Motor neuron (in vitro differentiated cells): ENCODE measurements around the gene MMP28. TPM values are rescaled to one million over a fixed set of nuclear protein-coding genes. Genes with fewer than 3 reads are reported as not detected.

Experiments used
- ATAC-seq, 8 experiments: fragments of 200-7000 bp; cut with Tn5 transposase; replicated peaks in 6 of 8; 2 replicates each; pipeline ENCODE4 v1.8.0; 2021; ENCODE audit warnings: mild to moderate bottlenecking in 8 of 8, moderate library complexity in 8 of 8
- H3K27ac ChIP-seq, 2 donors: fragments of 250-450 bp; sonication (Bioruptor Pico); 2 replicates each; pipeline ENCODE4 v1.9.0; 2021; ENCODE audit warnings: antibody characterized with exemption in 2 of 2, mild to moderate bottlenecking in 2 of 2, moderate library complexity in 1 of 2
- H3K4me1 ChIP-seq, 2 donors: fragments of 250-450 bp; sonication (Bioruptor Pico); replicated peaks in 1 of 2; 2 replicates each; pipeline ENCODE4 v1.6.1; 2021; ENCODE audit warnings: antibody characterized with exemption in 2 of 2, mild to moderate bottlenecking in 2 of 2, moderate library complexity in 1 of 2
- H3K4me3 ChIP-seq, 5 donors: fragments of 250-450 bp; sonication (Bioruptor Pico); 2 replicates each; pipeline ENCODE4 v1.9.0; 2021; ENCODE audit warnings: antibody characterized with exemption in 5 of 5, mild to moderate bottlenecking in 5 of 5, moderate library complexity in 4 of 5
- WGBS, 10 experiments: fragments of 450-650 bp; shearing (Covaris generic); methylation state at CpG; one replicate each; pipeline ENCODE4 v1.0.0; 2022; 5-methylcytosine and 5-hydroxymethylcytosine counted together
- in situ Hi-C, 9 experiments: fragments of 400-800 bp; cut with MboI; loops; one replicate each; pipeline ENCODE4 v1.15.0; 2021; ENCODE audit warnings: low sequenced_read_pairs in 9 of 9, low pct_unique_long_range_greater_than_20kb in 2 of 9; ENCODE audit not compliant: unreplicated experiment in 9 of 9
- total RNA-seq, 8 experiments: library from RNA; unstranded; fragments of 300-600 nt; gene quantifications; 2 replicates each; pipeline versions ENCODE4 v1.2.3 to v1.2.4, GENCODE V29; 2022

The MMP28 gene
- 10 to 100 TPM in 1 of 8 experiments, 1 to 10 TPM in 1, under 1 TPM in 3, not detected in 3; 0.09 to 11.1 (median 0.32) TPM for total RNA-seq

- in situ Hi-C loops = no loop called here
- Histone ChIP-seq H3K27ac (no peak within 1 kb of the TSS), H3K4me1 (peaks cover 0 to 4% of the 10 kb centered on the region in 2 donors), H3K4me3 (peak within 1 kb of the TSS; percentile 23 to 46 (median 39))
- ATAC-seq = peak; percentile 71 to 88 (median 84)
- WGBS, 10 experiments = 0% methylated on average over 4 to 14 of the region's 89 CpGs; no CpG with 5 or more reads in 7 of the 10 experiments
Observed at GRCh38 chr17:35795007-35795870, at the start of gene MMP28. Gene MMP28, minus strand, starts transcription at chr17:35795641. Its CDS starts 264 bp downstream, at chr17:35795377.

GRCh38 chr17:35844547-35844946, 49.1 kb upstream of the MMP28 start:
- no peak for ATAC-seq
- Histone ChIP-seq H3K4me3 (no peak overlapping the region), H3K27ac (no peak overlapping the region), H3K4me1 (no peaks in the 10 kb centered on the region)
- in situ Hi-C loops = loop anchor here in 1 of 9 experiments (25.0 kb wide), 1 partner anchor 93 kb away; the partner anchor contains the start of genes LYZL6 and RDM1
- 93 to 100% (median 97%) methylated on average over 1 to 5 of the region's 19 CpGs; no CpG with 5 or more reads in 6 of the 10 experiments for WGBS, 10 experiments

- Histone ChIP-seq H3K27ac (no peak overlapping the region), H3K4me1 (no peaks in the 10 kb centered on the region), H3K4me3 (no peak overlapping the region)
- in situ Hi-C loops = loop anchor here in 1 of 9 experiments (25.0 kb wide), 1 partner anchor 94 kb away; the partner anchor contains the start of genes LYZL6 and RDM1
- ATAC-seq = no peak
- WGBS, 10 experiments = 86 to 100% (median 100%) methylated on average over 1 to 2 of the region's 2 CpGs; no CpG with 5 or more reads in 1 of the 10 experiments
Observed at GRCh38 chr17:35843698-35844097, 48.3 kb upstream of the MMP28 start.

GRCh38 chr17:35842239-35842638, 46.8 kb upstream of the MMP28 start:
- H3K27ac ChIP-seq = no peak overlapping the region
- whole genome bisulfite sequencing, 10 experiments = 89 to 100% (median 100%) methylated on average over 1 to 5 of the region's 5 CpGs; no CpG with 5 or more reads in 1 of the 10 experiments

GRCh38 chr17:35841505-35841904, 46.1 kb upstream of the MMP28 start:
- ATAC-seq = peak in 2 of 8 experiments; percentile 35 to 58
- 79 to 100% (median 89%) methylated on average over 1 to 3 of the region's 4 CpGs; no CpG with 5 or more reads in 4 of the 10 experiments for WGBS, 10 experiments
- no peak overlapping the region for H3K27ac ChIP-seq
- H3K4me3 ChIP-seq = no peak overlapping the region
- H3K4me1 ChIP-seq = no peaks in the 10 kb centered on the region
- in situ Hi-C loops = loop anchor here in 1 of 9 experiments (25.0 kb wide), 1 partner anchor 96 kb away; the partner anchor contains the start of genes LYZL6 and RDM1

More at GRCh38 chr17:35842239-35842638, 46.8 kb upstream of the MMP28 start:
- no peak overlapping the region for H3K4me3 ChIP-seq
- in situ Hi-C loops = loop anchor here in 1 of 9 experiments (25.0 kb wide), 1 partner anchor 95 kb away; the partner anchor contains the start of genes LYZL6 and RDM1
- ATAC-seq = no peak
- no peaks in the 10 kb centered on the region for H3K4me1 ChIP-seq

GRCh38 chr17:35841101-35841500, 45.7 kb upstream of the MMP28 start:
- H3K27ac ChIP-seq = no peak overlapping the region
- no peak overlapping the region for H3K4me3 ChIP-seq
- in situ Hi-C loops = loop anchor here in 1 of 9 experiments (25.0 kb wide), 1 partner anchor 96 kb away; the partner anchor contains the start of genes LYZL6 and RDM1
- peak in 1 of 8 experiments; percentile 95 for ATAC-seq
- 10 to 94% (median 82%) methylated on average over 2 to 3 of the region's 3 CpGs; no CpG with 5 or more reads in 2 of the 10 experiments for WGBS, 10 experiments
- H3K4me1 ChIP-seq = no peaks in the 10 kb centered on the region

GRCh38 chr17:35825206-35825605, 29.8 kb upstream of the MMP28 start:
- no peak overlapping the region for H3K27ac ChIP-seq
- H3K4me1 ChIP-seq = no peaks in the 10 kb centered on the region
- in situ Hi-C loops = loop anchor here in 1 of 9 experiments (25.0 kb wide), 1 partner anchor 112 kb away; the partner anchor contains the start of genes LYZL6 and RDM1
- 100% methylated on average over 1 of the region's 1 CpG; no CpG with 5 or more reads in 4 of the 10 experiments for WGBS, 10 experiments
- no peak overlapping the region for H3K4me3 ChIP-seq
- no peak for ATAC-seq

GRCh38 chr17:35821308-35821707, 25.9 kb upstream of the MMP28 start:
- no peak for ATAC-seq
- Histone ChIP-seq H3K4me3 (no peak overlapping the region), H3K4me1 (peaks cover 0 to 3% of the 10 kb centered on the region in 2 donors), H3K27ac (no peak overlapping the region)
- in situ Hi-C loops = loop anchor here in 1 of 9 experiments (25.0 kb wide), 1 partner anchor 91 kb away; no protein-coding TSS in a partner anchor
- WGBS, 10 experiments = 83 to 100% (median 89%) methylated on average over 1 to 2 of the region's 2 CpGs; no CpG with 5 or more reads in 2 of the 10 experiments

- Histone ChIP-seq H3K4me1 (peaks cover 0 to 3% of the 10 kb centered on the region in 2 donors), H3K4me3 (no peak overlapping the region), H3K27ac (no peak overlapping the region)
- no peak for ATAC-seq
- in situ Hi-C loops = loop anchor here in 1 of 9 experiments (25.0 kb wide), 1 partner anchor 93 kb away; no protein-coding TSS in a partner anchor
- WGBS, 10 experiments = 18 to 100% (median 83%) methylated on average over 1 of the region's 1 CpG; no CpG with 5 or more reads in 2 of the 10 experiments
Observed at GRCh38 chr17:35819455-35819854, 24.0 kb upstream of the MMP28 start.

- Histone ChIP-seq H3K27ac (no peak overlapping the region), H3K4me1 (peaks cover 0 to 3% of the 10 kb centered on the region in 2 donors), H3K4me3 (no peak overlapping the region)
- ATAC-seq = no peak
- WGBS, 10 experiments = 30 to 100% (median 92%) methylated on average over 1 of the region's 1 CpG; no CpG with 5 or more reads in 1 of the 10 experiments
- in situ Hi-C loops = loop anchor here in 1 of 9 experiments (25.0 kb wide), 1 partner anchor 95 kb away; no protein-coding TSS in a partner anchor
Observed at GRCh38 chr17:35817196-35817595, 21.8 kb upstream of the MMP28 start.

- ATAC-seq = no peak
- Histone ChIP-seq H3K4me1 (peaks cover 0 to 3% of the 10 kb centered on the region in 2 donors), H3K27ac (no peak overlapping the region), H3K4me3 (no peak overlapping the region)
- 71 to 100% (median 88%) methylated on average over 1 to 5 of the region's 5 CpGs; no CpG with 5 or more reads in 2 of the 10 experiments for WGBS, 10 experiments
- in situ Hi-C loops = loop anchor here in 1 of 9 experiments (25.0 kb wide), 1 partner anchor 96 kb away; no protein-coding TSS in a partner anchor
Observed at GRCh38 chr17:35816723-35817122, 21.3 kb upstream of the MMP28 start.

GRCh38 chr17:35812456-35812855, 17.0 kb upstream of the MMP28 start:
- H3K4me3 ChIP-seq = no peak overlapping the region
- in situ Hi-C loops = loop anchor here in 1 of 9 experiments (25.0 kb wide), 1 partner anchor 100 kb away; no protein-coding TSS in a partner anchor
- no peak for ATAC-seq
- H3K27ac ChIP-seq = no peak overlapping the region
- H3K4me1 ChIP-seq = peaks cover 11 to 12% of the 10 kb centered on the region in 2 donors
- WGBS, 10 experiments = 80 to 100% (median 95%) methylated on average over 1 to 5 of the region's 5 CpGs; no CpG with 5 or more reads in 1 of the 10 experiments
